IMR-90 (cell line): ENCODE data around the gene AFG3L2. TPM values are rescaled to one million over a fixed set of nuclear protein-coding genes. Genes with fewer than 3 reads are reported as not detected.

Source experiments
- ATAC-seq: fragments of 200-7000 bp; cut with Tn5 transposase; 2 replicates; pipeline ENCODE4 v1.9.1; 2020; ENCODE audit warnings: low read depth, mild to moderate bottlenecking, moderate library complexity
- BruUV-seq: library from RNA; stranded (reverse); fragments of 400-500 nt; replicated peaks from 2 replicates; lab custom pipeline; 2021; lab: Mats Ljungman, UMichigan
- CTCF ChIA-PET: fragments of 300-600 bp; formaldehyde crosslinking; extraction: SDS; loops from one replicate; lab custom pipeline; 2021; ENCODE audit warnings: antibody characterized with exemption; lab: Yijun Ruan, JAX
- POLR2A ChIA-PET: fragments of 300-600 bp; sonication (Branson Sonifier 250); formaldehyde crosslinking; loops from one replicate; lab custom pipeline; 2022; ENCODE audit warnings: antibody characterized with exemption; ENCODE audit not compliant: unreplicated experiment; lab: Charles Lee
- DNase-seq: peaks from one replicate; pipeline ENCODE4 v3.0.0; 2013
- H2AFZ ChIP-seq: replicated peaks from 2 replicates; pipeline ENCODE3; 2013; ENCODE audit warnings: low read length, mild to moderate bottlenecking; ENCODE audit not compliant: poor library complexity
- H2AK5ac ChIP-seq: 2 replicates; pipeline ENCODE4 v1.6.1; 2013; ENCODE audit warnings: low read depth, low read length, inconsistent platforms
- H2AK9ac ChIP-seq: replicated peaks from 2 replicates; pipeline ENCODE3; 2013; ENCODE audit warnings: mild to moderate bottlenecking, low read depth, low read length, moderate library complexity; ENCODE audit not compliant: poor library complexity
- H2BK120ac ChIP-seq: 2 replicates; pipeline ENCODE4 v1.6.1; 2013; ENCODE audit warnings: low read depth, low read length, inconsistent platforms
- H2BK15ac ChIP-seq: 3 replicates; pipeline ENCODE4 v1.6.1; 2013; ENCODE audit warnings: low read depth, low read length, inconsistent platforms
- H2BK20ac ChIP-seq: 2 replicates; pipeline ENCODE4 v1.6.1; 2013; ENCODE audit warnings: low read depth, mild to moderate bottlenecking, inconsistent platforms, low read length, moderate library complexity
- H2BK5ac ChIP-seq: 2 replicates; pipeline ENCODE4 v1.6.1; 2013; ENCODE audit warnings: mild to moderate bottlenecking, low read depth, low read length, inconsistent platforms; ENCODE audit not compliant: poor library complexity, severe bottlenecking
- H3K14ac ChIP-seq: replicated peaks from 2 replicates; pipeline ENCODE4 v1.6.1; 2013; ENCODE audit warnings: low read depth, low read length, inconsistent platforms
- H3K18ac ChIP-seq: 2 replicates; pipeline ENCODE4 v1.6.1; 2013; ENCODE audit warnings: low read depth, low read length, control low read depth
- H3K23ac ChIP-seq: 2 replicates; pipeline ENCODE4 v1.6.1; 2013; ENCODE audit warnings: low read depth, low read length, inconsistent platforms
- H3K27ac ChIP-seq: 2 replicates; pipeline ENCODE4 v1.5.1; 2013; ENCODE audit warnings: mild to moderate bottlenecking, control low read depth, low read length; ENCODE audit not compliant: insufficient read depth
- H3K27me3 ChIP-seq: 2 replicates; pipeline ENCODE4 v1.6.1; 2013; ENCODE audit warnings: low read length; ENCODE audit not compliant: control insufficient read depth, insufficient read depth
- H3K36me3 ChIP-seq: 2 replicates; pipeline ENCODE4 v1.6.1; 2013; ENCODE audit warnings: low read length, mixed read lengths; ENCODE audit not compliant: control insufficient read depth, insufficient read depth
- H3K4ac ChIP-seq: 2 replicates; pipeline ENCODE4 v1.6.1; 2013; ENCODE audit warnings: low read depth, low read length, inconsistent platforms
- H3K4me1 ChIP-seq: 2 replicates; pipeline ENCODE4 v1.6.1; 2013; ENCODE audit warnings: low read length, mixed read lengths; ENCODE audit not compliant: control insufficient read depth, insufficient read depth
- H3K4me2 ChIP-seq: 2 replicates; pipeline ENCODE4 v1.6.1; 2013; ENCODE audit warnings: low read depth, mild to moderate bottlenecking, control low read depth, low read length, moderate library complexity
- H3K4me3 ChIP-seq: 2 replicates; pipeline ENCODE4 v1.5.1; 2013; ENCODE audit warnings: low read depth, mild to moderate bottlenecking, control low read depth, low read length, moderate library complexity; ENCODE audit not compliant: insufficient read depth
- H3K56ac ChIP-seq: 2 replicates; pipeline ENCODE4 v1.6.1; 2013; ENCODE audit warnings: low read length, inconsistent platforms; ENCODE audit not compliant: insufficient read depth; ENCODE audit errors: extremely low read depth
- H3K79me1 ChIP-seq, 2 experiments: 2 replicates each; pipeline ENCODE4 v1.6.1; 2013; ENCODE audit warnings: low read length in 2 of 2, inconsistent platforms in 1 of 2, low read depth in 1 of 2
- H3K9ac ChIP-seq: 2 replicates; pipeline ENCODE4 v1.6.1; 2013; ENCODE audit warnings: low read depth, low read length, control low read depth
- H3K9me1 ChIP-seq: 2 replicates; pipeline ENCODE4 v1.6.1; 2013; ENCODE audit warnings: low read length, inconsistent platforms; ENCODE audit not compliant: insufficient read depth
- H3K9me3 ChIP-seq: 2 replicates; pipeline ENCODE4 v1.6.1; 2013; ENCODE audit warnings: low read length; ENCODE audit not compliant: control insufficient read depth, insufficient read depth
- H4K20me1 ChIP-seq: 2 replicates; pipeline ENCODE4 v1.6.1; 2013; ENCODE audit warnings: low read length, inconsistent platforms; ENCODE audit not compliant: insufficient read depth
- H4K5ac ChIP-seq: 2 replicates; pipeline ENCODE4 v1.6.1; 2013; ENCODE audit warnings: mild to moderate bottlenecking, low read depth, low read length, control low read depth
- H4K8ac ChIP-seq, 2 experiments: 2 replicates each; pipeline ENCODE4 v1.6.1; 2013; ENCODE audit warnings: low read depth in 2 of 2, low read length in 2 of 2, control low read depth in 1 of 2, inconsistent platforms in 1 of 2
- H4K91ac ChIP-seq: 2 replicates; pipeline ENCODE4 v1.6.1; 2013; ENCODE audit warnings: low read depth, low read length, inconsistent platforms; ENCODE audit not compliant: insufficient read depth
- BHLHE40 ChIP-seq: fragments of 150-350 bp; IDR thresholded peaks from 2 replicates; pipeline ENCODE4 v1.6.1; 2016; ENCODE audit warnings: mild to moderate bottlenecking, low read depth, low read length
- CEBPB ChIP-seq: IDR thresholded peaks from 2 replicates; pipeline ENCODE4 v1.6.1; 2012; ENCODE audit warnings: low read depth, low read length, improper control_type of control experiment
- CHD1 ChIP-seq: IDR thresholded peaks from 2 replicates; pipeline ENCODE4 v1.6.1; 2012; ENCODE audit warnings: low read depth, low read length, improper control_type of control experiment
- CTCF ChIP-seq: conservative IDR thresholded peaks from 2 replicates; pipeline ENCODE4 v1.5.1; 2012; ENCODE audit warnings: mild to moderate bottlenecking, low read depth, low read length, improper control_type of control experiment
- ELK1 ChIP-seq: fragments of 150-350 bp; IDR thresholded peaks from 2 replicates; pipeline ENCODE4 v1.6.1; 2016; ENCODE audit warnings: low read depth, mild to moderate bottlenecking, low read length, moderate library complexity, borderline replicate concordance
- MAFK ChIP-seq: IDR thresholded peaks from 2 replicates; pipeline ENCODE4 v1.6.1; 2012; ENCODE audit warnings: low read depth, low read length, improper control_type of control experiment
- MXI1 ChIP-seq: IDR thresholded peaks from 2 replicates; pipeline ENCODE4 v1.6.1; 2012; ENCODE audit warnings: low read depth, mild to moderate bottlenecking, low read length, moderate library complexity, borderline replicate concordance
- NFE2L2 ChIP-seq: fragments of 150-350 bp; IDR thresholded peaks from 2 replicates; pipeline ENCODE4 v1.6.1; 2016; ENCODE audit warnings: low read depth, mild to moderate bottlenecking, low read length
- RAD21 ChIP-seq: IDR thresholded peaks from 2 replicates; pipeline ENCODE4 v1.6.1; 2012; ENCODE audit warnings: low read length, improper control_type of control experiment
- RCOR1 ChIP-seq: IDR thresholded peaks from 2 replicates; pipeline ENCODE4 v1.6.1; 2012; ENCODE audit warnings: mild to moderate bottlenecking, low read length, improper control_type of control experiment; ENCODE audit not compliant: insufficient replicate concordance
- RFX5 ChIP-seq: IDR thresholded peaks from 2 replicates; pipeline ENCODE4 v1.8.0; 2012; ENCODE audit warnings: low read depth, mild to moderate bottlenecking, low read length, moderate library complexity
- SMC3 ChIP-seq: fragments of 150-350 bp; IDR thresholded peaks from 2 replicates; pipeline ENCODE4 v1.6.1; 2016; ENCODE audit warnings: low read depth, mild to moderate bottlenecking, antibody characterized with exemption, low read length, moderate library complexity
- USF2 ChIP-seq: fragments of 150-350 bp; IDR thresholded peaks from 2 replicates; pipeline ENCODE4 v1.6.1; 2017; ENCODE audit warnings: mild to moderate bottlenecking, antibody characterized with exemption, low read length, low read depth
- WGBS, 2 experiments: methylation state at CpG; one replicate each; pipeline versions ENCODE4 v1.1.5 to v1.1.7; 2013; ENCODE audit warnings: missing lambda C conversion rate in 2 of 2; ENCODE audit not compliant: insufficient read length in 1 of 2; ENCODE audit errors: extremely low coverage in 2 of 2; 5-methylcytosine and 5-hydroxymethylcytosine counted together
- dilution Hi-C: fragments of 300-500 bp; cut with HindIII; formaldehyde crosslinking; loops from one replicate; pipeline ENCODE4 v1.14.3; 2018; ENCODE audit warnings: low sequenced_read_pairs; ENCODE audit not compliant: unreplicated experiment
- in situ Hi-C: fragments of 300-500 bp; cut with MboI; formaldehyde crosslinking; loops from 3 replicates; pipeline ENCODE4 v1.14.3; 2019; ENCODE audit warnings: low sequenced_read_pairs, inconsistent platforms, mixed read lengths
- intact Hi-C: fragments of 100-400 bp; cut with micrococcal nuclease; formaldehyde crosslinking; loops from 2 replicates; pipeline ENCODE4 v1.10.0; 2022
- polyA plus RNA-seq, 3 experiments: library from polyadenylated mRNA; depleted of rRNA; stranded (reverse); fragments of >200 nt; gene quantifications; 2 replicates each; pipeline ENCODE4 v1.2.3, GENCODE V29; 2012; ENCODE audit warnings: low replicate concordance in 1 of 3
- total RNA-seq: library from RNA; depleted of rRNA; stranded (reverse); fragments of >200 nt; gene quantifications from 2 replicates; pipeline ENCODE4 v1.2.3, GENCODE V29; 2012

AFG3L2 gene
- total and polyA plus RNA-seq, 2 of the 4 experiments (the other 2 are of a cell fraction), result 26.9 to 37.6 TPM

- in situ Hi-C loops (no loop called here), intact Hi-C loops (loop anchor here (5.0 kb wide), 1 partner anchor 251 kb away; the partner anchor contains the start of gene SPIRE1), dilution Hi-C loops (no loop called here)
- Histone ChIP-seq H3K9me3 (no peaks in the 10 kb centered on the region), H3K14ac (no peak overlapping the region), H2BK120ac (no peak overlapping the region), H2BK5ac (no peak overlapping the region), H4K20me1 (no peaks in the 10 kb centered on the region; the same call in 1 of the 2 replicates), H3K4me3 (no peak overlapping the region), H3K18ac (no peak overlapping the region), H2AK9ac (no peak overlapping the region), H3K23ac (peak overlapping the region; percentile 64; the same call in 1 of the 2 replicates), H2BK20ac (no peak overlapping the region), H3K4ac (no peak overlapping the region; the same call in 1 of the 2 replicates), H2AK5ac (peak overlapping the region; percentile 18; the same call in 1 of the 2 replicates), H2BK15ac (no peak overlapping the region), H3K27ac (no peak overlapping the region), H3K79me1 (peaks cover 12 to 27% of the 10 kb centered on the region in 2 experiments; a peak in 2 of 4 replicates), H3K4me2 (no peak overlapping the region), H3K9me1 (peaks cover 9% of the 10 kb centered on the region), H4K91ac (no peak overlapping the region), H3K36me3 (no peaks in the 10 kb centered on the region; the same call in 1 of the 2 replicates), H2AFZ (peak overlapping the region; percentile 63), H3K9ac (no peak overlapping the region), H4K8ac (no peak overlapping the region), H3K27me3 (no peaks in the 10 kb centered on the region; the same call in 1 of the 2 replicates), H3K56ac (no peak overlapping the region), H3K4me1 (peaks cover 4% of the 10 kb centered on the region), H4K5ac (no peak overlapping the region)
- ChIA-PET CTCF (interaction anchor here (1.7 kb wide), 1 partner anchor 15 kb away, joined by 4 read pairs; no protein-coding TSS in a partner anchor), POLR2A (interaction anchor here (0.7 kb wide), 1 partner anchor 86 kb away, joined by 4 read pairs; no protein-coding TSS in a partner anchor)
- BruUV-seq, result no TSS peak
- ATAC-seq, result no peak
- no peak for DNase-seq
- WGBS, 2 experiments, result no CpG with 5 or more reads among the region's 19 CpGs
- TF ChIP-seq CEBPB (no peak), RCOR1 (no peak), RAD21 (no peak), MAFK (no peak), USF2 (no peak), RFX5 (no peak), CHD1 (no peak), NFE2L2 (no peak), SMC3 (no peak), MXI1 (no peak), CTCF (no peak), ELK1 (no peak), BHLHE40 (no peak)
These were observed 29.5 kb upstream of the AFG3L2 start for GRCh38 chr18:12406371-12407111.
